WI38 (cell line): ENCODE results near the gene MTMR3.

ENCODE experiments used
- H3K4me3 ChIP-seq: 2 replicates; pipeline ENCODE4 v1.5.1; 2011; ENCODE audit warnings: low read depth, mild to moderate bottlenecking, control low read depth, low read length
- TF ChIP-seq, protein P1 (sequence below): IDR thresholded peaks from 2 replicates; pipeline ENCODE4 v1.5.1; 2012; ENCODE audit warnings: low read depth, mild to moderate bottlenecking, control low read depth, low read length

Gene MTMR3

DNA sequence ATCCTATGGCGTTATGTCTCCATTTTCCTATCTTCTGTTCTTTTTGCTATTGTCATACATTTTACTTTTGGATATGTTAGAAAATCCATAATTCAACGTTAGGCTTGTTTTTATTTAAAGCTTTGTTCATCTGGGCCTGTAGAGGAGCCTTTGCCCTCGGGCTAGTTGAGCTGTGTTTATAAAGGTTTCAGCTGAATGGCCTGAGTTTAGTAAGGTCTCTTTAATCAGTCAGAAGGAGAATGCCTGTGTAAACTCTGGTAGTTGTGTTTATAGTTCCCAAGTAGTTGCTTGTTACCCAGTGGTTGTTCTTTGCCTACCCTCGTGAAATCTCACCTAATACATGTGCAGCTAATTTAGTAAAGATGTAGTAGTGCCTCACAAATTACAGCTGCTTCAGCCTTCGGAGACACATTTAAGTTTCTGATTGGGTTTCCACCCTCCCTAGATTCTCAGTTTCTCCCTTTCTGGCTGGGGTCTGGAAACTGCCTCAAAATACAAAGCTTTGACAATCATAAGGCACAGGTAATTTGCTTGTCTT, 33.1 kb downstream of the MTMR3 start:
- H3K4me3 ChIP-seq = no peak overlapping the region
- TF ChIP-seq, protein P1, sequence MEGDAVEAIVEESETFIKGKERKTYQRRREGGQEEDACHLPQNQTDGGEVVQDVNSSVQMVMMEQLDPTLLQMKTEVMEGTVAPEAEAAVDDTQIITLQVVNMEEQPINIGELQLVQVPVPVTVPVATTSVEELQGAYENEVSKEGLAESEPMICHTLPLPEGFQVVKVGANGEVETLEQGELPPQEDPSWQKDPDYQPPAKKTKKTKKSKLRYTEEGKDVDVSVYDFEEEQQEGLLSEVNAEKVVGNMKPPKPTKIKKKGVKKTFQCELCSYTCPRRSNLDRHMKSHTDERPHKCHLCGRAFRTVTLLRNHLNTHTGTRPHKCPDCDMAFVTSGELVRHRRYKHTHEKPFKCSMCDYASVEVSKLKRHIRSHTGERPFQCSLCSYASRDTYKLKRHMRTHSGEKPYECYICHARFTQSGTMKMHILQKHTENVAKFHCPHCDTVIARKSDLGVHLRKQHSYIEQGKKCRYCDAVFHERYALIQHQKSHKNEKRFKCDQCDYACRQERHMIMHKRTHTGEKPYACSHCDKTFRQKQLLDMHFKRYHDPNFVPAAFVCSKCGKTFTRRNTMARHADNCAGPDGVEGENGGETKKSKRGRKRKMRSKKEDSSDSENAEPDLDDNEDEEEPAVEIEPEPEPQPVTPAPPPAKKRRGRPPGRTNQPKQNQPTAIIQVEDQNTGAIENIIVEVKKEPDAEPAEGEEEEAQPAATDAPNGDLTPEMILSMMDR = no peak

DNA sequence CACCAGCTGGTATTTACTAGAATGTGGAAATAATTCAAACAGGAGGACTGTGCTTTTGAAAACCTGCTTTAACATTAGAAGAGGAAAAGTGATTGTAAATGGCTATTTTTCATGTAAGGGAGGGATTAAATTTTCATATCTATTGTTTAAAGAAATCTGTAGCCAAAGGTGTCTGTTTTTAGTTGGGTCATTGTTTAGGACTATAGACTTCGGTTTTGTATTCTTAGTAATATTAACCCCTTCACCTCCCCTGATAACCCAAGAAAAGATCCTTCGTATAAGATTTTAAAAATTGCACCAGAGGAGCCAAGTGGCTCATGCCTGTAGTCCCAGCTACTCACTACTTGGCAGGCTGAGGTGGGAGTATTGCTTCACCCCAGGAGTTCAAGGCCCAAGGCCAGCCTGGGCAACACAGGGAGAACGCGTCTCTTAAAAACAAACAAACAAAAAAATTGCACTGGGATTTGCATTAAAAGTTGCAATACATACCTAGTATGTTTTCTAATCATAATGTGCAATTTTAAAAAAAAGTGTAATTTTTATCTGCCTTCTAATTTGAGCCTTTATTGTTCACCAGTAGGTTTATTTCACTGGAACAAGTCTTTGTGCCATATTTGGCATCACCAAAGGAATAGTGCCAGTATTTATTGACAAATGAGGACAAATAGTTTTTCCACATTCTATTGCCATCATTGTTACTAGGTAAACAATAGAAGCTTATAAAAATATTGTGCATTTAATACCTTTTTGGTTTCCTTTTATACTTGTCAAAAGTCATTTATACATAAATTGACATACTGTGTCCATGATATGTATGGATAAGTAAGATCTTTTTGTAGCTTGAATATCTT, 34.3 kb downstream of the MTMR3 start:
- no peak overlapping the region for H3K4me3 ChIP-seq
- TF ChIP-seq, protein P1 = no peak

DNA sequence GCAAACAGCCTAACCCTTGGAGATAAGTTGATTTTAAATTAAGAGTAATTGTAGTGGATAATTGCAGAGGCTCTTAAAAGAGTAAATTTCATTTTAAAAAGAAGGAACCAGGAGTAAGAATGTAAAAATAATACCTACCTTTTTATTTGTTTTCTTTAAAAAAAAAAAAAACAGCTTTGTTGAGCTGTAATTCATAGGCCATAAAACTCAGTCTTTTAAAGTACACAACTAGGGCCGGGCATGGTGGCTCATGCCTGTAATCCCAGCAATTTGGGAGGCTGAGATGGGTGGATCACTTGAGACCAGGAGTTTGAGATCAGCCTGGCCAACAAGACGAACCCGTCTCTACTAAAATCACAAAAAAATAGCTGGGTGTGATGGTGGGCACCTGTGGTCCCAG, 42.4 kb downstream of the MTMR3 start:
- TF ChIP-seq, protein P1 = no peak
- no peak overlapping the region for H3K4me3 ChIP-seq

DNA sequence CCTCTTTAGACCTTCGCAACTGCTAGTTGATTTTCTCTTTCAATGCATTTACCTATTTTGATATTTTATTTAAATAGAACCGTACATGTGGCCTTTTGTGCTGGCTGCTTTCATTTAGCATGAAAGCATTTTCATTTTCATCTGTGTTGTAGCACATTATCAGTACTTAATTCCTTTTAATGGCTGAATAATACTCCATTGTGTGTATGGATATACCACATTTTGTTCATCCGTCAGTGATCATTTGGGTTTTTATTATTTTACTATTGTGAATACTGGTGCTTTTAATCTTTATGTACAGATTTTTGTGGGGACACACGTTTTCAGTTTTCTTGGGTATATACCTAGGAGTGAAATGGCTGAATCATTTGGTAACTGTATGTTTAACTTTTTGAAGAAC, 43.1 kb downstream of the MTMR3 start:
- no peak overlapping the region for H3K4me3 ChIP-seq
- TF ChIP-seq, protein P1 = no peak

DNA sequence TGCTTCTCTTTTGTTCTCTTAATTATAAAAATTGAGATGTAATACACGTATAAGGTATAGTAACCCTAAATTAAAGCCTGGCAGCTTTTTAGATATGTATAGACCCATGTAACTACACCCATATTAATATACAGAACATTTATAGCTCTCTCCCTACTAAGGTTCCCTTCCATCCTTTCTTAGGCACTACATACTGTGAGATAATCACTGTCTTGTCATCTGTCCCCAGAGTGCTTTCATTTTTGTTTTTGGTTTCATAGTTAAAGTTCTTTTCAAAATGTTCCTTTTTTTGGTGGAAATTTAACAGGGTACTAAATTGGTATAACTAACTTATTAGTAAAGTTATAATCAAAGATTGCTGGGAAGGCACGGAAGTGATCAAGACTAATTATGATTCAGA, 49.2 kb downstream of the MTMR3 start:
- H3K4me3 ChIP-seq = no peak overlapping the region
- TF ChIP-seq, protein P1 = no peak

DNA sequence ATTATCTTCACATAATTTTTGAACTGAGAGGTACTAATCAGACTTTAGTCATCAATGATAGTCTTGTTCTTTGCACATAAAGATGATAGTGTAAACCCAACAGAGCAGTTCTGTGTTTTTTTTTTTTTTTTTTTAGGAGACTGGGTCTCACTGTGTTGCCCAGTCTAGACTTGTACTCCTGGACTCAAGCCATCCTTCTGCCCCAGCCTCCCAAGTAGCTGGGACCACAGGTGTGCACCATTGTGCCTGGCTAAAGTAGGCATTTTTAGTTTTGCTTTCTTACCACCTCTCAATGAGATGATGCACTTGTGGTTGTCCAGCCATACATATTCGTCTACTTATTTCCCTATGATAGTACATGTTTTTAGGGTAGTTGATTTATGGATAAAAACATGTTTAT, 50.6 kb downstream of the MTMR3 start:
- TF ChIP-seq, protein P1 = no peak
- no peak overlapping the region for H3K4me3 ChIP-seq

DNA sequence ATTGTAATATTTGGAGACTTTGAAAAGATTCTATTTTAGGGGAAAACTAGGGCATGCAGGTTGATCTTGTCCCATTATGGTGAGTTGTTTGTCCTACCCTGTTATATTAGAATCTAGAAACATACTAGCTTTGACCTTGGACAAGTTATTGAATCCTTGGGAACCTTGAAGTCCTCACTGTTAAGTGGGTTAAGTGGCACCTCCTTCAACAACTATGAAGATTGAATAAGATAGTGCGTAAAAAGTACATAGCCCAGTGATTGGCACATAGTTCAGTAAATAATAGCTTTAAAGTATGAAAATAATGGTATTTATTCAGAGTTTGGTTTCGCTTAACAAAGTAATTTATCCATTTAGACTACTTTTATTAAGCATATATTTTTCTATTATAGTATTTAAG, 51.6 kb downstream of the MTMR3 start:
- TF ChIP-seq, protein P1 = no peak
- H3K4me3 ChIP-seq = no peak overlapping the region
